AG04450 (cell line): ENCODE data around the gene GABBR2. TPM values are rescaled to one million over a fixed set of nuclear protein-coding genes. Genes with fewer than 3 reads are reported as not detected.

Experiments
- CTCF ChIA-PET: fragments of 300-600, 350-600 bp; formaldehyde crosslinking; extraction: SDS; loops from one replicate; lab custom pipeline; 2022; ENCODE audit warnings: antibody characterized with exemption, inconsistent platforms; lab: Charles Lee
- POLR2A ChIA-PET: fragments of 350-600 bp; formaldehyde crosslinking; extraction: SDS; loops from one replicate; lab custom pipeline; 2021; ENCODE audit warnings: antibody characterized with exemption, inconsistent platforms; lab: Yijun Ruan, JAX
- DNase-seq: peaks from one replicate; pipeline ENCODE4 v3.0.0-alpha.2; 2011; ENCODE audit warnings: low read depth, low spot score
- H3K27ac ChIP-seq: one replicate; pipeline ENCODE4 v1.5.1; 2012; ENCODE audit warnings: low read depth, low read length, control low read depth
- H3K27me3 ChIP-seq: one replicate; pipeline ENCODE4 v1.6.0; 2012; ENCODE audit warnings: low read length; ENCODE audit not compliant: control insufficient read depth, insufficient read depth
- H3K4me3 ChIP-seq: 2 replicates; pipeline ENCODE4 v1.5.1; 2011; ENCODE audit warnings: mild to moderate bottlenecking, low read depth, low read length, control low read depth
- H3K9me3 ChIP-seq: 2 replicates; pipeline ENCODE4 v1.5.1; 2012; ENCODE audit warnings: low read length; ENCODE audit not compliant: control insufficient read depth, insufficient read depth
- polyA plus RNA-seq: library from polyadenylated mRNA; depleted of rRNA; stranded (reverse); fragments of >200 nt; gene quantifications from 2 replicates; pipeline ENCODE4 v1.2.3, GENCODE V29; 2011
- TF ChIP-seq, protein P1 (sequence below): IDR thresholded peaks from 2 replicates; pipeline ENCODE4 v1.5.1; 2011; ENCODE audit warnings: low read depth, low read length, control low read depth, inconsistent platforms

Gene GABBR2
- polyA plus RNA-seq, 1 experiment: 2.4 TPM

DNA sequence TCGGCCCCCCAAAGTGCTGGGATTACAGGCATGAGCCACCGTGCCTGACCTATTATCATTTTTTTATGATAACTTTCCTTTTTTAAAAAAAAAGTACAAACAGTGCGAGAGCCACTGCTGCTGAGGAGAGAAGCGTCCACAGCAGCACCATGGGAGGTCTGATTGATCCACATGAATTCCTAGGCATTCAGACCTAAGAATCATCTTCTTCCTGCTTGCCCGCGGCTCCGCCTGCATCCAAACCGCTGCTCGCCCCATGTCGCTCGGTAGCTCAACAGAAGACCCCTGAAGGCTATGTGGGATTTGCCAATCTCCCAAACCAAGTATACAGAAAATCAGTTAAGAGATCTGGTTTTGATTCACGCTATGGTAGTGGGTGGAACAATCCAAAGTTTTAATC is 102.0 kb downstream of the GABBR2 start:
- DNase-seq: no peak
- Histone ChIP-seq H3K4me3 (no peak overlapping the region), H3K27ac (peak overlapping the region; percentile 87), H3K27me3 (no peaks in the 10 kb centered on the region), H3K9me3 (no peaks in the 10 kb centered on the region; the same call in 1 of the 2 replicates)
- ChIA-PET CTCF (interaction anchor here (0.7 kb wide), 1 partner anchor 12 kb away, joined by 3 read pairs; no protein-coding TSS in a partner anchor), POLR2A (no interaction called here)
- TF ChIP-seq, protein P1, sequence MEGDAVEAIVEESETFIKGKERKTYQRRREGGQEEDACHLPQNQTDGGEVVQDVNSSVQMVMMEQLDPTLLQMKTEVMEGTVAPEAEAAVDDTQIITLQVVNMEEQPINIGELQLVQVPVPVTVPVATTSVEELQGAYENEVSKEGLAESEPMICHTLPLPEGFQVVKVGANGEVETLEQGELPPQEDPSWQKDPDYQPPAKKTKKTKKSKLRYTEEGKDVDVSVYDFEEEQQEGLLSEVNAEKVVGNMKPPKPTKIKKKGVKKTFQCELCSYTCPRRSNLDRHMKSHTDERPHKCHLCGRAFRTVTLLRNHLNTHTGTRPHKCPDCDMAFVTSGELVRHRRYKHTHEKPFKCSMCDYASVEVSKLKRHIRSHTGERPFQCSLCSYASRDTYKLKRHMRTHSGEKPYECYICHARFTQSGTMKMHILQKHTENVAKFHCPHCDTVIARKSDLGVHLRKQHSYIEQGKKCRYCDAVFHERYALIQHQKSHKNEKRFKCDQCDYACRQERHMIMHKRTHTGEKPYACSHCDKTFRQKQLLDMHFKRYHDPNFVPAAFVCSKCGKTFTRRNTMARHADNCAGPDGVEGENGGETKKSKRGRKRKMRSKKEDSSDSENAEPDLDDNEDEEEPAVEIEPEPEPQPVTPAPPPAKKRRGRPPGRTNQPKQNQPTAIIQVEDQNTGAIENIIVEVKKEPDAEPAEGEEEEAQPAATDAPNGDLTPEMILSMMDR: no peak

DNA sequence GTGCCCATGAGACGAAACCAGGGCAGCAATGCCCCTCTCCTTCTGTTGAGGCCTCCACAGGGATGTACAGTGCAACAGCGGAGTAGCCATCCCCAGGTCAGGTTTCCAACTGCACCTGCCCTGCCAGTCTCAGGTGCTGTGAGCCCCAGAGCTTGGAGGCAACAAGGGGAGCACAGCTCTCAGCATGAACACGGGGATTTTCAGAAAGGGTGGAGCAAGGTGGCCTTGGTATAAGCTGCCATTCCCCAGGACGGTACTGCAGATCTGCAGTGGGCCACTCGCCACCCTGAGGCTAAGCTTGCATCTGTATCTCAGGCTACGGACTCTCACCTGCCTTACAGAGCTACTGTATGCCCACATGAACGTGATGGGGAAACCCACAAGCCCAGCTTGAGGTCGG is 103.6 kb downstream of the GABBR2 start:
- TF ChIP-seq, protein P1: no peak
- no peak overlapping the region for H3K27ac ChIP-seq

DNA sequence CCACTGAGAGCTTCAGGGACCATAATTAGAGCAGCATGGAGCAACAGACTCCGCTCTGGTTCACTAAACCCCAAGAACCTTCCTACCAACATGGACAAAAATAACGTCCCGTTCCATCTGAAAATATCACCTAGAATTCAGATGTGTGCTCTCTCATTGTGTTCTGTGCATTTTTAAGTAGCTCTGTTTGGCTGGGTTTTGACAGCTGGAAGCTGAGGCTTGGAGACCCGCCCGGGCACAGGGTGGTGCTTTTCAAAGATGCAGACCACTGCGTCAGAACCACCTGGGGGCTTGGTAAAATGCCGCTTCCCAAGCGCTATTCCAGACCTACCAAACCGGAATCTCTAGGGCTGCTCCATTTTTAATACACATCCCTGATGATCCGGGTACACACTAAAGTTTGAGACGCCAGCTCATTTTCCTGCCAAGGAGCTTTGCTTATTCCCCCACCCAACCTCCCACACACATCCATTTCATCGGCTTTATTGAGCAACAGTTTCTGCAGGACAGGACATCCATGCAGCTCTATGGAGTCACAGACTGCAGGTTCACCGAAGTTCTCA is 104.8 kb downstream of the GABBR2 start:
- Histone ChIP-seq H3K9me3 (no peaks in the 10 kb centered on the region; the same call in 1 of the 2 replicates), H3K27me3 (no peaks in the 10 kb centered on the region), H3K4me3 (no peak overlapping the region), H3K27ac (no peak overlapping the region)
- no peak for DNase-seq
- TF ChIP-seq, protein P1: no peak
- ChIA-PET POLR2A (no interaction called here), CTCF (interaction anchor here (0.7 kb wide), 1 partner anchor 485 kb away, joined by 3 read pairs; the partner anchor contains the start of gene TRIM14)

More for the DNA sequence above, 103.6 kb downstream of the GABBR2 start:
- Histone ChIP-seq H3K27me3 (no peaks in the 10 kb centered on the region), H3K4me3 (no peak overlapping the region), H3K9me3 (no peaks in the 10 kb centered on the region; the same call in 1 of the 2 replicates)
- ChIA-PET CTCF (interaction anchor here (0.6 kb wide), 1 partner anchor 1378 kb away, joined by 7 read pairs; no protein-coding TSS in a partner anchor), POLR2A (no interaction called here)
- no peak for DNase-seq

DNA sequence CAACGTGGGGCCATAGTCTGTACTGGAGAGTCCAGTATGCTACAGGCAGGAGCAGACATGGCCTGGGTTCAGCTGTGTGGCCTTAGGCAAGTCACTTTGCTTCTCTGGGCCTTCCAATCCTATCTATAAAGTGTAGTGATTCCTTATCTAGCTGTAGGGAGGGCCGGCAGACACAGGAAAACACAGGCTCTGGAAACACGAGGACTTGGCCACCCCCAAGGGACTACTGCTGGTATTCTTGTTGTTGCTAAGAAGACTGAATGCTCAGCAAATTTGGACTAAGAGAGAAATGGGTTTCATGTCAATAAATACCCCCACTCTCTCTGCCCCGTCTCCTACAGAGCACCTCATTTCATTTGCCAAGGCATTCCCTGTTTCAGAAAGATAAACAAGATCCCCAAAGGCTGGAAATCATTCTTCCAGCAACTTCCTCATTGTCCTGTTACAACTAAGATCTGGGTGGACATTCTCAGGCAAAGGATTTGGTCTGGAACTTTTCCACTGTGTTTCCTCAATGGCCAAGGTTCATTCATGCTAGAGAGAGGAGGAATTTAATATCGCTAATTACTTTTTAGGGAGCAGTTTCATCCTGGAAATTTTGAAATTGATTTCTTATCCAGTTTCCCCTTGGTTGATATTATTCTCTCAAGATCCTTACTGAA is 105.8 kb downstream of the GABBR2 start:
- no peak overlapping the region for H3K4me3 ChIP-seq
- no peaks in the 10 kb centered on the region for H3K27me3 ChIP-seq
- no peak overlapping the region for H3K27ac ChIP-seq
- CTCF ChIA-PET: no interaction called here
- no peaks in the 10 kb centered on the region; the same call in 1 of the 2 replicates for H3K9me3 ChIP-seq
- DNase-seq: no peak
- POLR2A ChIA-PET: interaction anchor here (0.7 kb wide), 1 partner anchor 67 kb away, joined by 6 read pairs; no protein-coding TSS in a partner anchor
- TF ChIP-seq, protein P1: no peak

DNA sequence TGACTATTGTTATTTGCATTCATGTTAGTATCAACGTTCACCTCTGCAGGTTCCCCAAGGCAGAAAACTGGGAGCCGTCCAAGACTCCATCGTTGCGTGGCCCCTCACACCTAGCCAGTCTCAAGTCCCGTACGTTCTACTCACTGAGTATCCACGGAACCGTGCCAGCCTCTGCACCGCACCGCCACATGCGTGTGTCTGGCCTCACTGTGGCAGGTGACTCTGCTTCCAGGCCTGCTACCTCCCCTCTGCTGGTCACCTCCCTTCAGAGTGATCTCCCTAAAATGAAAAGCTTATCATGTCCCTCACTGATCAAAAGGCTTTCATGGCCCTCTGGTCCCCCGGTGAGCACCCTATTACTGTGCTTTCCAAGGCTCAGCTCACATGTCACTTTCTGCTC is 108.1 kb downstream of the GABBR2 start:
- no peak for DNase-seq
- TF ChIP-seq, protein P1: no peak
- ChIA-PET CTCF (interaction anchor here (1.2 kb wide), 1 partner anchor 175 kb away, joined by 3 read pairs; no protein-coding TSS in a partner anchor), POLR2A (interaction anchor here (0.6 kb wide), 1 partner anchor 38 kb away, joined by 9 read pairs; no protein-coding TSS in a partner anchor)
- Histone ChIP-seq H3K4me3 (no peak overlapping the region), H3K9me3 (no peaks in the 10 kb centered on the region), H3K27ac (no peak overlapping the region), H3K27me3 (peaks cover 4% of the 10 kb centered on the region)
